GM18505 (cell line): Measurements from ENCODE around the gene SFRP5.

ENCODE experiments used
- ATAC-seq: cut with Tn5 transposase; IDR thresholded peaks from one replicate; pipeline ENCODE4 v1.9.1; 2021; ENCODE audit not compliant: unreplicated experiment
- POLR2A ChIP-seq: IDR thresholded peaks from 4 replicates; pipeline ENCODE4 v1.6.1; 2011; ENCODE audit warnings: borderline replicate concordance; ENCODE audit not compliant: insufficient read depth, insufficient read length; ENCODE audit errors: extremely low read depth

Gene SFRP5

GRCh38 chr10:97731346-97732051 is 40.3 kb downstream of the SFRP5 start:
- no peak for TF ChIP-seq POLR2A
- no peak for ATAC-seq

GRCh38 chr10:97729014-97729413 is 42.8 kb downstream of the SFRP5 start:
- TF ChIP-seq POLR2A = no peak
- ATAC-seq = no peak

GRCh38 chr10:97726636-97727178 is 45.1 kb downstream of the SFRP5 start:
- TF ChIP-seq POLR2A = no peak
- ATAC-seq = no peak

GRCh38 chr10:97724341-97724941 is 47.4 kb downstream of the SFRP5 start:
- TF ChIP-seq POLR2A = no peak
- ATAC-seq = no peak

- ATAC-seq = no peak
- TF ChIP-seq POLR2A = no peak
Observed at GRCh38 chr10:97723001-97723400, 48.8 kb downstream of the SFRP5 start.

- no peak for TF ChIP-seq POLR2A
- no peak for ATAC-seq
Observed at GRCh38 chr10:97721871-97722780, 49.7 kb downstream of the SFRP5 start.

- no peak for ATAC-seq
- TF ChIP-seq POLR2A = no peak
Observed at GRCh38 chr10:97719602-97720001, 52.2 kb downstream of the SFRP5 start.

GRCh38 chr10:97718659-97719142 is 53.1 kb downstream of the SFRP5 start:
- ATAC-seq = no peak
- no peak for TF ChIP-seq POLR2A

GRCh38 chr10:97718178-97718577 is 53.6 kb downstream of the SFRP5 start:
- TF ChIP-seq POLR2A = no peak
- ATAC-seq = no peak

GRCh38 chr10:97717627-97718026 is 54.2 kb downstream of the SFRP5 start:
- ATAC-seq = no peak
- no peak for TF ChIP-seq POLR2A
